Effector memory CD8-positive, alpha-beta T cell (primary cell): ENCODE measurements around the gene UNC119.

ENCODE experiments used
- ATAC-seq: fragments of 150-1000 bp; cut with Tn5 transposase; replicated peaks from 2 replicates; pipeline ENCODE4 v1.10.0; 2021; ENCODE audit warnings: mild to moderate bottlenecking, moderate library complexity
- DNase-seq, 3 experiments: peaks; one replicate each; pipeline ENCODE4 v3.0.0; 2021
- H3K27ac Mint-ChIP-seq, 2 donors: one replicate each; pipeline ENCODE4 v1.8.0; 2022; ENCODE audit warnings: mild to moderate bottlenecking in 2 of 2, mixed read lengths in 2 of 2, moderate library complexity in 2 of 2
- H3K27me3 Mint-ChIP-seq, 2 donors: one replicate each; pipeline ENCODE4 v1.8.0; 2022; ENCODE audit warnings: mixed read lengths in 2 of 2
- H3K36me3 Mint-ChIP-seq: one replicate; pipeline ENCODE4 v1.8.0; 2022; ENCODE audit warnings: mild to moderate bottlenecking, moderate library complexity, mixed read lengths; ENCODE audit not compliant: insufficient read depth
- H3K4me1 Mint-ChIP-seq, 2 donors: one replicate each; pipeline ENCODE4 v1.8.0; 2022; ENCODE audit warnings: low read depth in 2 of 2, mixed read lengths in 2 of 2
- H3K4me3 Mint-ChIP-seq, 2 donors: one replicate each; pipeline ENCODE4 v1.8.0; 2022; ENCODE audit warnings: mild to moderate bottlenecking in 2 of 2, mixed read lengths in 2 of 2, moderate library complexity in 2 of 2
- H3K9me3 Mint-ChIP-seq, 2 donors: one replicate each; pipeline ENCODE4 v1.8.0; 2022; ENCODE audit warnings: mixed read lengths in 2 of 2

The UNC119 gene

GRCh38 chr17:28500712-28501379 is 51.6 kb downstream of the UNC119 start:
- DNase-seq, result no peak
- ATAC-seq, result no peak
- H3K36me3 Mint-ChIP-seq, result no peaks in the 10 kb centered on the region
- no peak overlapping the region for H3K4me3 Mint-ChIP-seq
- no peaks in the 10 kb centered on the region for H3K4me1 Mint-ChIP-seq
- H3K27me3 Mint-ChIP-seq, result peaks cover 17 to 25% of the 10 kb centered on the region in 2 donors
- no peak overlapping the region for H3K27ac Mint-ChIP-seq
- no peaks in the 10 kb centered on the region for H3K9me3 Mint-ChIP-seq

GRCh38 chr17:28499684-28500357 is 52.6 kb downstream of the UNC119 start:
- Mint-ChIP-seq H3K4me1 (no peaks in the 10 kb centered on the region), H3K27ac (no peak overlapping the region), H3K9me3 (no peaks in the 10 kb centered on the region), H3K4me3 (no peak overlapping the region), H3K27me3 (peaks cover 8 to 20% of the 10 kb centered on the region in 2 donors), H3K36me3 (no peaks in the 10 kb centered on the region)
- no peak for DNase-seq
- no peak for ATAC-seq

- Mint-ChIP-seq H3K4me1 (no peaks in the 10 kb centered on the region), H3K36me3 (no peaks in the 10 kb centered on the region), H3K27ac (no peak overlapping the region), H3K9me3 (no peaks in the 10 kb centered on the region), H3K4me3 (no peak overlapping the region), H3K27me3 (peaks cover 3 to 15% of the 10 kb centered on the region in 2 donors)
- ATAC-seq (no peak), DNase-seq (no peak)
Measured at GRCh38 chr17:28499364-28499664, 53.1 kb downstream of the UNC119 start.

GRCh38 chr17:28498652-28499363 is 53.6 kb downstream of the UNC119 start:
- H3K9me3 Mint-ChIP-seq, result no peaks in the 10 kb centered on the region

GRCh38 chr17:28497931-28498330 is 54.5 kb downstream of the UNC119 start:
- H3K36me3 Mint-ChIP-seq, result no peaks in the 10 kb centered on the region
- no peak for ATAC-seq
- H3K27ac Mint-ChIP-seq, result no peak overlapping the region
- no peaks in the 10 kb centered on the region for H3K9me3 Mint-ChIP-seq
- H3K4me1 Mint-ChIP-seq, result no peaks in the 10 kb centered on the region
- H3K4me3 Mint-ChIP-seq, result no peak overlapping the region
- DNase-seq, result no peak
- H3K27me3 Mint-ChIP-seq, result peaks cover 0 to 18% of the 10 kb centered on the region in 2 donors

More at GRCh38 chr17:28498652-28499363, 53.6 kb downstream of the UNC119 start:
- no peaks in the 10 kb centered on the region for H3K36me3 Mint-ChIP-seq
- ATAC-seq (no peak), DNase-seq (no peak)
- no peaks in the 10 kb centered on the region for H3K4me1 Mint-ChIP-seq
- no peak overlapping the region for H3K27ac Mint-ChIP-seq
- H3K4me3 Mint-ChIP-seq, result no peak overlapping the region
- peaks cover 0 to 13% of the 10 kb centered on the region in 2 donors for H3K27me3 Mint-ChIP-seq
